ENCODE data around the gene SIAH1. TPM values are rescaled to one million over a fixed set of nuclear protein-coding genes. Genes with fewer than 3 reads are reported as not detected.
"Not testable (repeated sequence)": the region's sequence is repeated elsewhere in the genome, so short reads cannot be mapped to it uniquely, and the experiment has no call there.

The SIAH1 gene
- total RNA-seq, 2 donors from 2014 or later, result 24.0 to 36.1 TPM

DNA sequence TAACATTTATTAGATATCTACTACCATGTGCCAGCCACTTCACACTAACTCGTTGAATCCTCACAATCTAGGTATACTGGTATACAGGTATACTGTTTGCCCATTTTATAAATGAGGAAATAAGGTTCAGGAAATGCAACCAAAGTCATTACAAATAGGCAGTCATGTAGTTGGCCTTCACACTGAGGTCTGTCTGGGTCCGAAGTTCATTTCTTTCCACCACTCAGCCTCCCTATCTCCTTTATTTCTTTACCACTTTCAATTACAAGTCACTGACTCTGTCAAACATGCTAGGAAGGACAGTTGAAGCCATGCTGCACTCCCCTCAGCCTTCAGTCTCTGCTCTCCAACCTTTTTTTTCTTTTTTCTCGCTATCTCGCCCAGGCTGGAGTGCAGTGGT, 20.7 kb upstream of the SIAH1 start:
- Histone ChIP-seq H3K4me1 (replicated peaks) (no peaks in the 10 kb centered on the region), H3K27ac (no peak overlapping the region), H3K36me3 (no peaks in the 10 kb centered on the region), H3K4me3 (no peak overlapping the region), H3K27me3 (replicated peaks; ENCODE audit: insufficient read depth) (no peaks in the 10 kb centered on the region), H3K9me3 (no peaks in the 10 kb centered on the region)
- no peak for TF ChIP-seq POLR2AphosphoS5 (IDR thresholded peaks at IDR 0.05)
- TF ChIP-seq POLR2A (IDR thresholded peaks at IDR 0.05), result no peak
- TF ChIP-seq, protein P1, sequence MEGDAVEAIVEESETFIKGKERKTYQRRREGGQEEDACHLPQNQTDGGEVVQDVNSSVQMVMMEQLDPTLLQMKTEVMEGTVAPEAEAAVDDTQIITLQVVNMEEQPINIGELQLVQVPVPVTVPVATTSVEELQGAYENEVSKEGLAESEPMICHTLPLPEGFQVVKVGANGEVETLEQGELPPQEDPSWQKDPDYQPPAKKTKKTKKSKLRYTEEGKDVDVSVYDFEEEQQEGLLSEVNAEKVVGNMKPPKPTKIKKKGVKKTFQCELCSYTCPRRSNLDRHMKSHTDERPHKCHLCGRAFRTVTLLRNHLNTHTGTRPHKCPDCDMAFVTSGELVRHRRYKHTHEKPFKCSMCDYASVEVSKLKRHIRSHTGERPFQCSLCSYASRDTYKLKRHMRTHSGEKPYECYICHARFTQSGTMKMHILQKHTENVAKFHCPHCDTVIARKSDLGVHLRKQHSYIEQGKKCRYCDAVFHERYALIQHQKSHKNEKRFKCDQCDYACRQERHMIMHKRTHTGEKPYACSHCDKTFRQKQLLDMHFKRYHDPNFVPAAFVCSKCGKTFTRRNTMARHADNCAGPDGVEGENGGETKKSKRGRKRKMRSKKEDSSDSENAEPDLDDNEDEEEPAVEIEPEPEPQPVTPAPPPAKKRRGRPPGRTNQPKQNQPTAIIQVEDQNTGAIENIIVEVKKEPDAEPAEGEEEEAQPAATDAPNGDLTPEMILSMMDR (IDR thresholded peaks at IDR 0.05), result no peak
- DNase-seq (ENCODE audit: low spot score), result no peak
- intact Hi-C loops (cut with DNase I), result no loop called here
- 85% methylated on average over 4 of the region's 4 CpGs for WGBS

DNA sequence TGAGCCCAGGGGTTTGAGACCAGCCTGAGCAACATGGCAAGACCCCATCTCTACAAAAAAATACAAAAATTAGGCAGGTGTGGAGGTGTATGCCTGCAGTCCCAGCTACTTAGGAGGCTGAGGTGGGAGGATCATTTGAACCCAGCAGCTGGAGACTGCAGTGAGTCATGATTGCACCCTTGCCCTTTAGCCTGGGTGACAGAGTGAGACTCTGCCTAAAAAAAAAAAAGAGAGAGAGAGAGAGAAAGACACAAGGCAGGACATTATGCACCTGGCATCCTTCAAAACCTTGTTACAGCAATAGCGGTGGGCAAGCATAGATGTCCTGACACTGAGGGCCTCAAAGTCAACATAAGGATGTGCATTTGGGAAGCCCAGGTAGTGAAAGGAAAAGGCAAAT, 19.9 kb upstream of the SIAH1 start:
- no peaks in the 10 kb centered on the region for H3K4me1 ChIP-seq (replicated peaks)
- H3K36me3 ChIP-seq, result no peaks in the 10 kb centered on the region
- no peak overlapping the region for H3K4me3 ChIP-seq
- TF ChIP-seq, protein P1 (IDR thresholded peaks at IDR 0.05), result no peak
- TF ChIP-seq POLR2AphosphoS5 (IDR thresholded peaks at IDR 0.05) (no peak), POLR2A (IDR thresholded peaks at IDR 0.05) (no peak)
- H3K9me3 ChIP-seq, result no peaks in the 10 kb centered on the region
- 75% methylated on average over 1 of the region's 1 CpG for WGBS
- no peak for DNase-seq (ENCODE audit: low spot score)
- H3K27me3 ChIP-seq (replicated peaks; ENCODE audit: insufficient read depth), result no peaks in the 10 kb centered on the region
- no peak overlapping the region for H3K27ac ChIP-seq
- intact Hi-C loops (cut with DNase I), result no loop called here

DNA sequence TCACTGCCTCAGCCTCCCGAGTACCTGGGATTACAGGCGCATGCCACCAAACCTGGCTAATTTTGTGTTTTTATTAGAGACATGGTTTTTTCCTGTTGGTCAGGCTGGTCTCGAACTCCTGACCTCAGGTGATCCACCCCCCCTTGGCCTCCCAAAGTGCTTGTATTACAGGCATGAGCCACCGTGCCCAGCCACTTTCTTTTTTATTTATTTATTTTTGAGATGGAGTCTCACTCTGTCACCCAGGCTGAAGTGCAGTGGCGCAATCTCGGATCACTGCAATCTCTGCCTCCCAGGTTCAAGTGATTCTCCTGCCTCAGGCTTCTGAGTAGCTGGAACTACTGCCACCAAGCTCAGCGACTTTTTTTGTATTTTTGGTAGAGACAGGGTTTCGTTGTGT, 17.3 kb upstream of the SIAH1 start:
- H3K27ac ChIP-seq; intact Hi-C loops (cut with DNase I); H3K4me3 ChIP-seq; H3K9me3 ChIP-seq; H3K4me1 ChIP-seq (replicated peaks); H3K27me3 ChIP-seq (replicated peaks; ENCODE audit: insufficient read depth); H3K36me3 ChIP-seq; DNase-seq (ENCODE audit: low spot score): not testable (repeated sequence)
- 90% methylated on average over 8 of the region's 8 CpGs for WGBS

DNA sequence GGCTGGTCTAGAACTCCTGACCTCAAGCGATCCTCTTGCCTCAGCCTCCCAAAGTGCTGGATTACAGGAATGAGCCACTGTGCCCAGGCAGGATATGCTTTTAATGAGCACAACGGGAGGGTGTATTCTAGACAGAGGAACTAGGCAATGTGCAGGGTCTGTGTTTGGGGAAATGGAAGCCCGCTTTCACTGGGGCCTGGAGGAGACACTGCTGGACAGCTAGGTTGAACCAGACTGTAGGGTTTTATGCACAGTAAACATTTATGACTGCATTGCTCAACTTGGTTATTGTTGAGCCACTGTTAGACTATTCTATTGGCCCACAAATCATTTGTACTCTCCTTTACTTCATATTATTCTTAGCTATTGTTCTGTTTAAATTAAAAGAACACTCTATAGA, 10.2 kb upstream of the SIAH1 start:
- H3K36me3 ChIP-seq, result no peaks in the 10 kb centered on the region
- TF ChIP-seq POLR2A (IDR thresholded peaks at IDR 0.05) (no peak), POLR2AphosphoS5 (IDR thresholded peaks at IDR 0.05) (no peak)
- TF ChIP-seq, protein P1 (IDR thresholded peaks at IDR 0.05), result no peak
- DNase-seq (ENCODE audit: low spot score), result no peak
- H3K4me1 ChIP-seq (replicated peaks), result no peaks in the 10 kb centered on the region
- H3K4me3 ChIP-seq, result no peak overlapping the region
- H3K27me3 ChIP-seq (replicated peaks; ENCODE audit: insufficient read depth), result no peaks in the 10 kb centered on the region
- intact Hi-C loops (cut with DNase I), result no loop called here
- no peak overlapping the region for H3K27ac ChIP-seq
- WGBS, result 80% methylated on average over 3 of the region's 3 CpGs
- H3K9me3 ChIP-seq, result no peaks in the 10 kb centered on the region

DNA sequence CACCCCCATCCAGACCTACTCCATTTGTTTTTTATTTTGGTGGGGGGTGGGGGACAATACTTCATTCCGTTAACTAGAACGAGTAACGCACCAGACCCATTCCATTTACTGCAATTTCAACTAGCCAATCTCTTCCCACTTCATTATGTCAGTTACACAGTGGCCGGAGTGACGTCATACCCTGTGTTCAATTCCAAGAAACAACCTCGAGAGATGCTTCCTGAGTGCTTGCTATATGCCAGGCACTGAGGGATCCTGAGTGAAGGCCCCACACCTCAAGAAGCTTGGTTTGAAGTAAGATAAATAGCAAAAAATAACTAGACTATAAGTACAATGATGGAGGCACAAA, 9.1 kb upstream of the SIAH1 start:
- no peak for DNase-seq (ENCODE audit: low spot score)
- Histone ChIP-seq H3K4me1 (replicated peaks) (no peaks in the 10 kb centered on the region), H3K27ac (peak overlapping the region; percentile 40 to 67), H3K27me3 (replicated peaks; ENCODE audit: insufficient read depth) (no peaks in the 10 kb centered on the region), H3K9me3 (no peaks in the 10 kb centered on the region), H3K36me3 (no peaks in the 10 kb centered on the region), H3K4me3 (no peak overlapping the region)
- 76% methylated on average over 6 of the region's 6 CpGs for WGBS
- intact Hi-C loops (cut with DNase I), result no loop called here
- TF ChIP-seq POLR2AphosphoS5 (IDR thresholded peaks at IDR 0.05) (no peak), POLR2A (IDR thresholded peaks at IDR 0.05) (no peak)
- TF ChIP-seq, protein P1 (IDR thresholded peaks at IDR 0.05), result no peak

Measured in prostate gland (tissue), 2 donors.